ENCODE results near the gene ATP6AP1.

DNA sequence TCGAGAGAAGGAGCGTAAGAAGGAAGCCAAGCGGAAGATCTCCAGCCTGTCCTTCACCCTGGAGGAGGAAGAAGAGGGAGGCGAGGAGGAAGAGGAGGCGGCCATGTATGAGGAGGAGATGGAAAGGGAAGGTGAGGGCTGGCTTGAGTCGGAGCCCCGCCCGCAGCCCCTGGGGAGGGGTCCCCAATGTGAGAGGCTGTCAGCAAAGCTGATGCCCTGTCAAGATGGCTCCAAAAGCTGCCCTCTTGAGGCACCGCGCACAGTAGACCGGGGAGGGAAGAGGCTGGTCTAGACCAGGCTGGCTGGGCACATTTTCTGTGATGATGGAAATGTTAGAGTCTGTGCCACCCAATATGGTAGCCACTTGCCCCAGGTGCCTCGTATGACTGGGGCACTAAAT is 18.0 kb downstream of the ATP6AP1 start:
- TF ChIP-seq, protein P1, sequence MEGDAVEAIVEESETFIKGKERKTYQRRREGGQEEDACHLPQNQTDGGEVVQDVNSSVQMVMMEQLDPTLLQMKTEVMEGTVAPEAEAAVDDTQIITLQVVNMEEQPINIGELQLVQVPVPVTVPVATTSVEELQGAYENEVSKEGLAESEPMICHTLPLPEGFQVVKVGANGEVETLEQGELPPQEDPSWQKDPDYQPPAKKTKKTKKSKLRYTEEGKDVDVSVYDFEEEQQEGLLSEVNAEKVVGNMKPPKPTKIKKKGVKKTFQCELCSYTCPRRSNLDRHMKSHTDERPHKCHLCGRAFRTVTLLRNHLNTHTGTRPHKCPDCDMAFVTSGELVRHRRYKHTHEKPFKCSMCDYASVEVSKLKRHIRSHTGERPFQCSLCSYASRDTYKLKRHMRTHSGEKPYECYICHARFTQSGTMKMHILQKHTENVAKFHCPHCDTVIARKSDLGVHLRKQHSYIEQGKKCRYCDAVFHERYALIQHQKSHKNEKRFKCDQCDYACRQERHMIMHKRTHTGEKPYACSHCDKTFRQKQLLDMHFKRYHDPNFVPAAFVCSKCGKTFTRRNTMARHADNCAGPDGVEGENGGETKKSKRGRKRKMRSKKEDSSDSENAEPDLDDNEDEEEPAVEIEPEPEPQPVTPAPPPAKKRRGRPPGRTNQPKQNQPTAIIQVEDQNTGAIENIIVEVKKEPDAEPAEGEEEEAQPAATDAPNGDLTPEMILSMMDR (IDR thresholded peaks at IDR 0.05 in 8 of 11, conservative IDR thresholded peaks at IDR 0.05 in 3 of 11) = no peak
- no peak for TF ChIP-seq POLR2AphosphoS5 (IDR thresholded peaks at IDR 0.05)
